ENCODE results near the gene COL11A2.

Gene COL11A2

GRCh38 chr6:33113755-33114154, 78.5 kb downstream of the COL11A2 start:
- no peak for FAIRE-seq

Measured in A204.1 (cell line).